Measurements from ENCODE around the gene ALG9.
A peak's percentile ranks its signal among the peaks of the same experiment; 100 is the strongest.
"Not testable (repeated sequence)": the region's sequence is repeated elsewhere in the genome, so short reads cannot be mapped to it uniquely, and the experiment has no call there.

Gene ALG9

GRCh38 chr11:111792955-111793500 is 78.4 kb downstream of the ALG9 start:
- DNase-seq, result no peak

GRCh38 chr11:111792314-111792713 is 79.1 kb downstream of the ALG9 start:
- no peak for DNase-seq

GRCh38 chr11:111788464-111788863 is 82.9 kb downstream of the ALG9 start:
- no peak for DNase-seq

- no peak for DNase-seq
Observed at GRCh38 chr11:111788051-111788450, 83.3 kb downstream of the ALG9 start.

- DNase-seq, result no peak
Observed at GRCh38 chr11:111785886-111786412, 85.4 kb downstream of the ALG9 start.

GRCh38 chr11:111785076-111785475 is 86.3 kb downstream of the ALG9 start:
- no peak for DNase-seq

- DNase-seq, result not testable (repeated sequence)
Observed at GRCh38 chr11:111784311-111784710, 87.1 kb downstream of the ALG9 start.

- no peak for DNase-seq
Observed at GRCh38 chr11:111782109-111782741, 89.2 kb downstream of the ALG9 start.

GRCh38 chr11:111779118-111779517 is 92.3 kb downstream of the ALG9 start:
- DNase-seq, result no peak

- no peak for DNase-seq
Observed at GRCh38 chr11:111778047-111778558, 93.3 kb downstream of the ALG9 start.

GRCh38 chr11:111777094-111778046 is 94.0 kb downstream of the ALG9 start:
- peak; percentile 82 for DNase-seq

- no peak for DNase-seq
Observed at GRCh38 chr11:111776398-111777093, 94.8 kb downstream of the ALG9 start.

GRCh38 chr11:111774955-111775710 is 96.2 kb downstream of the ALG9 start:
- DNase-seq, result no peak

- DNase-seq, result no peak
Observed at GRCh38 chr11:111772535-111772934, 98.8 kb downstream of the ALG9 start.

GRCh38 chr11:111771205-111771604 is 100.2 kb downstream of the ALG9 start:
- not testable (repeated sequence) for DNase-seq

- DNase-seq, result no peak
Observed at GRCh38 chr11:111770581-111771134, 100.7 kb downstream of the ALG9 start.

GRCh38 chr11:111766834-111767142 is 104.6 kb downstream of the ALG9 start:
- DNase-seq, result no peak

- DNase-seq, result peak; percentile 97
Observed at GRCh38 chr11:111765984-111766833, 105.2 kb downstream of the ALG9 start, which contains the start of gene PPP2R1B. PPP2R1B (minus strand) TSS chr11:111766389; CDS start chr11:111766361, 28 bp downstream.

- peak; percentile 61 for DNase-seq
Observed at GRCh38 chr11:111765320-111765983, 105.9 kb downstream of the ALG9 start.

GRCh38 chr11:111764621-111765020 is 106.8 kb downstream of the ALG9 start:
- no peak for DNase-seq
